NB4 (cell line): Measurements from ENCODE around the gene MYO16.

Source experiments
- MYC ChIP-seq: IDR thresholded peaks from 2 replicates; pipeline ENCODE4 v1.6.1; 2011; ENCODE audit warnings: low read depth, low read length
- POLR2A ChIP-seq: IDR thresholded peaks from 2 replicates; pipeline ENCODE4 v1.6.1; 2011; ENCODE audit warnings: mild to moderate bottlenecking; ENCODE audit not compliant: insufficient read length; ENCODE audit errors: extremely low read depth
- TF ChIP-seq, protein P1 (sequence below): IDR thresholded peaks from one replicate; pipeline ENCODE4 v1.5.1; 2012; ENCODE audit warnings: low read depth, low read length
- TF ChIP-seq, protein P2 (sequence below): IDR thresholded peaks from 2 replicates; pipeline ENCODE4 v1.6.1; 2011; ENCODE audit warnings: low read depth, low read length

DNA sequence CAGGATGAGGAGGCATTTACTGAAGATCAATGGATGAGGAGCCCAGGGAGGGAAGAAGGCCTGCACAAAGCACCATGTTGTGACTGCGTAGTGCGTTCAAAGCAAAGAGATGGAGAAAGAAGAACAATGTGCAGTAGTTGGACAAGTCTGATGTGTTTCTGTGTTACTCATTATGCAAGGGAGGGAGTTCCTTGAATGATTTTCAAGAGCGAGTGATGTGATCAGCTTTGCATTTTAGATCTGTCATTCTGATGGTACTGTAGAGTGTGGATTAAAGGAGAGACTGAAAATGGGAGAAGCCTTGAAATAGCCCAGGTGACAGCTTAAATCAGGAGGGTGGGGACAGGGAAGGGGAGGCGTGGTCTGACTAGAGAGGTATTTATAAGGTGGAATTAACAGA is 9.5 kb downstream of the MYO16 start:
- TF ChIP-seq, protein P1, sequence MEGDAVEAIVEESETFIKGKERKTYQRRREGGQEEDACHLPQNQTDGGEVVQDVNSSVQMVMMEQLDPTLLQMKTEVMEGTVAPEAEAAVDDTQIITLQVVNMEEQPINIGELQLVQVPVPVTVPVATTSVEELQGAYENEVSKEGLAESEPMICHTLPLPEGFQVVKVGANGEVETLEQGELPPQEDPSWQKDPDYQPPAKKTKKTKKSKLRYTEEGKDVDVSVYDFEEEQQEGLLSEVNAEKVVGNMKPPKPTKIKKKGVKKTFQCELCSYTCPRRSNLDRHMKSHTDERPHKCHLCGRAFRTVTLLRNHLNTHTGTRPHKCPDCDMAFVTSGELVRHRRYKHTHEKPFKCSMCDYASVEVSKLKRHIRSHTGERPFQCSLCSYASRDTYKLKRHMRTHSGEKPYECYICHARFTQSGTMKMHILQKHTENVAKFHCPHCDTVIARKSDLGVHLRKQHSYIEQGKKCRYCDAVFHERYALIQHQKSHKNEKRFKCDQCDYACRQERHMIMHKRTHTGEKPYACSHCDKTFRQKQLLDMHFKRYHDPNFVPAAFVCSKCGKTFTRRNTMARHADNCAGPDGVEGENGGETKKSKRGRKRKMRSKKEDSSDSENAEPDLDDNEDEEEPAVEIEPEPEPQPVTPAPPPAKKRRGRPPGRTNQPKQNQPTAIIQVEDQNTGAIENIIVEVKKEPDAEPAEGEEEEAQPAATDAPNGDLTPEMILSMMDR = no peak
- no peak for TF ChIP-seq MYC
- TF ChIP-seq, protein P2, sequence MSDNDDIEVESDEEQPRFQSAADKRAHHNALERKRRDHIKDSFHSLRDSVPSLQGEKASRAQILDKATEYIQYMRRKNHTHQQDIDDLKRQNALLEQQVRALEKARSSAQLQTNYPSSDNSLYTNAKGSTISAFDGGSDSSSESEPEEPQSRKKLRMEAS = no peak
- TF ChIP-seq POLR2A = no peak
